Lung (tissue), 12 donors: ENCODE data around the gene PRICKLE2. TPM values are rescaled to one million over a fixed set of nuclear protein-coding genes. Genes with fewer than 3 reads are reported as not detected.

Experiments used
- ATAC-seq: fragments of 200-7000 bp; cut with Tn5 transposase; one replicate; pipeline ENCODE4 v1.9.1; 2020; ENCODE audit warnings: moderate number of reproducible peaks; ENCODE audit not compliant: insufficient read depth, low FRiP score
- DNase-seq, 3 donors: peaks; one replicate each; pipeline ENCODE4 v3.0.0-alpha.2; 2013 to 2017
- H3K27ac ChIP-seq, 2 donors: one replicate each; pipeline ENCODE4 v1.5.1; 2013; ENCODE audit warnings: mild to moderate bottlenecking in 2 of 2, moderate library complexity in 2 of 2, control low read depth in 1 of 2, inconsistent platforms in 1 of 2, low read depth in 1 of 2, low read length in 1 of 2
- H3K27me3 ChIP-seq, 3 donors: one replicate each; pipeline ENCODE4 v1.5.1; 2013; ENCODE audit warnings: low read length in 2 of 3; ENCODE audit not compliant: control insufficient read depth in 3 of 3, insufficient read depth in 3 of 3
- H3K36me3 ChIP-seq, 4 donors: one replicate each; pipeline ENCODE4 v1.5.1; 2013; ENCODE audit warnings: low read length in 4 of 4, mild to moderate bottlenecking in 1 of 4, moderate library complexity in 1 of 4; ENCODE audit not compliant: control insufficient read depth in 4 of 4, insufficient read depth in 4 of 4
- H3K4me1 ChIP-seq, 5 donors: one replicate each; pipeline ENCODE4 v1.5.1; 2013; ENCODE audit warnings: low read length in 5 of 5, mild to moderate bottlenecking in 2 of 5, moderate library complexity in 1 of 5; ENCODE audit not compliant: control insufficient read depth in 5 of 5, insufficient read depth in 5 of 5
- H3K4me3 ChIP-seq: one replicate; pipeline ENCODE4 v1.5.1; 2013; ENCODE audit warnings: mild to moderate bottlenecking, control low read depth, moderate library complexity
- H3K9ac ChIP-seq, 2 donors: one replicate each; pipeline ENCODE4 v1.5.1; 2013; ENCODE audit warnings: low read length in 2 of 2, control low read depth in 1 of 2; ENCODE audit not compliant: insufficient read depth in 1 of 2
- H3K9me3 ChIP-seq, 4 donors: one replicate each; pipeline ENCODE4 v1.5.1; 2013; ENCODE audit warnings: low read length in 3 of 4, mild to moderate bottlenecking in 1 of 4, moderate library complexity in 1 of 4; ENCODE audit not compliant: control insufficient read depth in 4 of 4, insufficient read depth in 3 of 4
- WGBS, 2 donors: extraction: QIAGEN DNeasy Blood & Tissue Kit; methylation state at CpG; one replicate each; pipeline ENCODE4 v1.1.7; 2013; 5-methylcytosine and 5-hydroxymethylcytosine counted together
- polyA plus RNA-seq, 2 donors: library from polyadenylated mRNA; stranded (reverse); fragments of 200-250 nt; gene quantifications; one replicate each; pipeline ENCODE4 v1.2.1, GENCODE V29; 2013
- total RNA-seq, 2 donors: library from RNA; depleted of rRNA in 1 of 2; stranded (reverse); fragments of >200 nt in 1 of 2; gene quantifications; one replicate each; pipeline ENCODE4 v1.2.1, GENCODE V29; 2014 to 2021
- TF ChIP-seq, protein P1 (sequence below): IDR thresholded peaks from 2 replicates; pipeline ENCODE4 v1.5.1; 2012; ENCODE audit warnings: mild to moderate bottlenecking; ENCODE audit errors: control extremely low read depth, extremely low read depth
- donor health status: control.
- donor health status: control.
- donor health status: Bipolar disorder and iron deficiency.
- donor health status: healthy.
- donor health status: DM: yes; HTN: yes; CAD: no.

The PRICKLE2 gene
- total and polyA plus RNA-seq, 4 donors: 4.0 to 88.0 (median 19.9) TPM

DNA sequence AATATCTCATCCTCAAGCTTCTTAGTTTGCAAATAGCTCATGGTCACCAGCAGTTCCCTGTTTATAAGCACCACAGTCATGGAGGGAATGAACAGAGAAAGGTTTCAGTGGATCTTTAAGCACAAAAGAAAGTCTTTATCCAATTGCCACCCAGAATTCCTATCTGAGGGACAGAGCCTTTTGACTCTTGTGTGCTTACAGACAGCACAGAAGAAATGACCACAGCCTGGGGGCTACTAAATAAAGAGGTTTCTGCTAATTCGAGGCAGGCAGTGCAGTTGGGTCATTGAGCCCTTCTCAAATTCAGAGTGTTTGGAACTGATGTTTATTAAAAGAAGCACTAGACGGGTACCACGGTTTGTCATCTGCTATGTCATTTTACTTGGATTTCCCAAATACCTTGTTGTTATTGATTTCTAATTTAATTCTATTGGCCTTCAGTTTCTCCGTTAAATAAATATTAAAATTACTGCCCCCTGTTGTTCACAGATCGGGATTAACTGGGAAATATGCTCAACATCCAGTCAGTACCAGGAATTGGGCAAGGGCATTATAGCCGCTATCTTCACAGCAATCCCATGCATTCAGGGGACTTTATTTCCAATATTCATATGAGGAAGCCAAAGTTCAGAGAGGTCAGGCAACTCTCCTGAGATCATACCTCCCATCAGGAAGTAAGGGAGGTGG is 3.6 kb downstream of the PRICKLE2 start:
- no peaks in the 10 kb centered on the region for H3K9me3 ChIP-seq
- H3K9ac ChIP-seq: peak overlapping the region in 1 of 2 donors; percentile 63
- ATAC-seq: no peak
- H3K4me1 ChIP-seq: peaks cover 9 to 95% (median 29%) of the 10 kb centered on the region in 5 donors
- no peak overlapping the region for H3K4me3 ChIP-seq
- H3K36me3 ChIP-seq: peaks cover 0 to 4% (median 0%) of the 10 kb centered on the region in 4 donors
- H3K27me3 ChIP-seq: no peaks in the 10 kb centered on the region
- no peak overlapping the region for H3K27ac ChIP-seq
- WGBS, 2 donors: 82 to 90% methylated on average over 6 of the region's 6 CpGs
- TF ChIP-seq, protein P1, sequence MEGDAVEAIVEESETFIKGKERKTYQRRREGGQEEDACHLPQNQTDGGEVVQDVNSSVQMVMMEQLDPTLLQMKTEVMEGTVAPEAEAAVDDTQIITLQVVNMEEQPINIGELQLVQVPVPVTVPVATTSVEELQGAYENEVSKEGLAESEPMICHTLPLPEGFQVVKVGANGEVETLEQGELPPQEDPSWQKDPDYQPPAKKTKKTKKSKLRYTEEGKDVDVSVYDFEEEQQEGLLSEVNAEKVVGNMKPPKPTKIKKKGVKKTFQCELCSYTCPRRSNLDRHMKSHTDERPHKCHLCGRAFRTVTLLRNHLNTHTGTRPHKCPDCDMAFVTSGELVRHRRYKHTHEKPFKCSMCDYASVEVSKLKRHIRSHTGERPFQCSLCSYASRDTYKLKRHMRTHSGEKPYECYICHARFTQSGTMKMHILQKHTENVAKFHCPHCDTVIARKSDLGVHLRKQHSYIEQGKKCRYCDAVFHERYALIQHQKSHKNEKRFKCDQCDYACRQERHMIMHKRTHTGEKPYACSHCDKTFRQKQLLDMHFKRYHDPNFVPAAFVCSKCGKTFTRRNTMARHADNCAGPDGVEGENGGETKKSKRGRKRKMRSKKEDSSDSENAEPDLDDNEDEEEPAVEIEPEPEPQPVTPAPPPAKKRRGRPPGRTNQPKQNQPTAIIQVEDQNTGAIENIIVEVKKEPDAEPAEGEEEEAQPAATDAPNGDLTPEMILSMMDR: no peak
- no peak for DNase-seq

DNA sequence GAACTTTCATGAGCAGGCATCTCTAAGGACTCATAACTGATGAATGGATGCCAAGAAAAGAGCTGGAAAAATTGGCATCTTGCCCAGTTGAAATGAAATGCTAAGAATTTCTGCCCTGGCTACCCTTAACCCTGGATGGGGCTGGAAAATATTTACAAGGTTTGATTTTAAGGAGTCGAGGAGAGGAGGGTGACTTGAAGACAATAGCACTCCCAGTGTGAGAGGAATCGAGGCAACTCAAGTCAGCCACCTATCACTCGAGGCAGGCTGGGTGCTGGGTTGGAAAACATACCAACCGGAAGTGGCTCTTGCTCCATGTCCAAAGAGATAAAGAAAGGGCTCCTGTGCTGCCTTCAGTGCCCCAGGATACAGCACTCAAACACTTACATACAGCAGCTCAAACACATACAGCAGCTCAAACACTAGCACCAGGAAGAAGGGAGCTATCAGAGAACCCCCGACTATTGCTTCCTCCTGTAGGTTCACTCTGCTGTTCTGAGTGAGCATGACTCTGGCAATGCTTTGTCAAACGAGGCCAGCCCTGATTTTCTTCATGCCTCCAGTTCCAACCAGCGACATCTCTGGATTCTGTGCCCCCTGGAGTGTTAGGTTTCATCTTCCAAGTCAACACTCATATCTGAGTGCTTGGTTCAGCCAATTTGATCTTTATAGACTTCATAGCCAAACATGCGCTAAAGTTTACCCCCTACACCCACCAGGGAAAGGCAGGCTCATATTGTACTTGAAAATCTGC is 4.9 kb downstream of the PRICKLE2 start:
- TF ChIP-seq, protein P1: no peak
- no peaks in the 10 kb centered on the region for H3K9me3 ChIP-seq
- DNase-seq (peak; percentile 71 to 95 (median 91)), ATAC-seq (no peak)
- H3K36me3 ChIP-seq: peaks cover 0 to 4% (median 0%) of the 10 kb centered on the region in 4 donors
- 29 to 54% methylated on average over 8 of the region's 8 CpGs for WGBS, 2 donors
- H3K27me3 ChIP-seq: no peaks in the 10 kb centered on the region
- H3K9ac ChIP-seq: peak overlapping the region in 1 of 2 donors; percentile 63
- peak overlapping the region; percentile 35 to 48 for H3K27ac ChIP-seq
- peaks cover 16 to 98% (median 41%) of the 10 kb centered on the region in 5 donors for H3K4me1 ChIP-seq
- H3K4me3 ChIP-seq: no peak overlapping the region

DNA sequence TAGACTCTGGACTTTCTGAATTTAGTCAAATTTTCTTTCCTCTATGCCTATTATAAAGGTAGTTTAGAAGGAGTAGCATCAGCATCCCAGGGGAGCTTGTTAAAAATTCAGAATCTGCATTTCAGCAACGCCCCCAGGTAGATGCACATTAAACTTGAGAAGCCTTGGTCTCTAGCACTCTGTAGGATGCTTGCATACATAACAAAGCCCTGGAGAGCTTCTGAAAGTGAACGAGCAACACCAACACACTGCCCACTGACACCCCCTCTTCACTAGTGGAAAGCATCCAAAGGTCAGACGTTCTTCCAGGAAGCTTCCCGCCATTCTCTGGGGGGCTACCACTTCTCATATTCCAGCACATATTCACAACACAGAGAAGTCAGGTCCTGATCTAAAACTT is 6.5 kb downstream of the PRICKLE2 start:
- Histone ChIP-seq H3K27me3 (no peaks in the 10 kb centered on the region), H3K36me3 (peaks cover 0 to 4% (median 0%) of the 10 kb centered on the region in 4 donors), H3K4me1 (peaks cover 17 to 98% (median 45%) of the 10 kb centered on the region in 5 donors), H3K27ac (peak overlapping the region in 1 of 2 donors; percentile 39), H3K9ac (no peak overlapping the region), H3K4me3 (no peak overlapping the region), H3K9me3 (no peaks in the 10 kb centered on the region)
- TF ChIP-seq, protein P1: no peak
- DNase-seq (peak in 1 of 3 donors; percentile 48), ATAC-seq (no peak)
- WGBS, 2 donors: 51 to 57% methylated on average over 4 of the region's 4 CpGs
